Panc1 (cell line): ENCODE results near the gene SYNCRIP. TPM values are rescaled to one million over a fixed set of nuclear protein-coding genes. Genes with fewer than 3 reads are reported as not detected.

Experiments used
- ATAC-seq: fragments of 200-7000 bp; cut with Tn5 transposase; 2 replicates; pipeline ENCODE4 v1.9.1; 2020; ENCODE audit warnings: mild to moderate bottlenecking, moderate library complexity
- BruUV-seq: library from RNA; stranded (reverse); fragments of 400-500 nt; replicated peaks from 2 replicates; lab custom pipeline; 2021; lab: Mats Ljungman, UMichigan
- CTCF ChIA-PET: fragments of 300-600 bp; sonication (Branson Sonifier 250); formaldehyde crosslinking; loops from one replicate; lab custom pipeline; 2022; ENCODE audit warnings: antibody characterized with exemption; lab: Charles Lee
- POLR2A ChIA-PET: fragments of 300-600 bp; sonication (Branson Sonifier 250); formaldehyde crosslinking; loops from one replicate; lab custom pipeline; 2022; ENCODE audit warnings: antibody characterized with exemption; lab: Charles Lee
- DNase-seq: peaks from one replicate; pipeline ENCODE4 v3.0.0-alpha.2; 2010; ENCODE audit warnings: low read depth, low spot score
- H3K27ac ChIP-seq: 2 replicates; pipeline ENCODE4 v1.5.1; 2011; ENCODE audit warnings: mild to moderate bottlenecking, low read length, inconsistent platforms
- H3K27me3 ChIP-seq: fragments of 200-500 bp; sonication (Bioruptor generic); 2 replicates; pipeline ENCODE4 v1.6.0; 2014; ENCODE audit warnings: low read length, inconsistent platforms; ENCODE audit not compliant: control insufficient read depth, insufficient read depth
- H3K36me3 ChIP-seq: fragments of 200-500 bp; sonication (Bioruptor generic); 2 replicates; pipeline ENCODE4 v1.5.1; 2014; ENCODE audit warnings: inconsistent platforms, mild to moderate bottlenecking, low read length, moderate library complexity; ENCODE audit not compliant: control insufficient read depth, insufficient read depth
- H3K4me1 ChIP-seq: 2 replicates; pipeline ENCODE4 v1.5.1; 2011; ENCODE audit warnings: inconsistent platforms, mild to moderate bottlenecking, low read length, moderate library complexity; ENCODE audit not compliant: control insufficient read depth, insufficient read depth
- H3K4me3 ChIP-seq, 2 experiments: 2 replicates each; pipeline ENCODE4 v1.5.1; 2011 to 2012; ENCODE audit warnings: low read depth in 2 of 2, low read length in 2 of 2, mild to moderate bottlenecking in 2 of 2, inconsistent platforms in 1 of 2, moderate library complexity in 1 of 2
- H3K9me3 ChIP-seq: fragments of 200-500 bp; sonication (Bioruptor generic); 2 replicates; pipeline ENCODE4 v1.5.1; 2014; ENCODE audit warnings: low read depth, mild to moderate bottlenecking, inconsistent platforms, low read length, moderate library complexity; ENCODE audit not compliant: control insufficient read depth, insufficient read depth
- POLR2AphosphoS5 ChIP-seq: IDR thresholded peaks from 2 replicates; pipeline ENCODE4 v1.6.1; 2012; ENCODE audit warnings: mild to moderate bottlenecking, low read depth, low read length, moderate library complexity
- SIN3A ChIP-seq: IDR thresholded peaks from 2 replicates; pipeline ENCODE4 v1.6.1; 2012; ENCODE audit warnings: low read depth, mild to moderate bottlenecking, low read length, moderate library complexity, borderline replicate concordance; ENCODE audit not compliant: insufficient read depth
- TCF7L2 ChIP-seq: IDR thresholded peaks from 2 replicates; pipeline ENCODE4 v1.6.1; 2011; ENCODE audit warnings: mild to moderate bottlenecking, low read depth, low read length, inconsistent platforms
- in situ Hi-C: cut with HindIII; loops from 2 replicates; pipeline ENCODE4 v1.10.0; 2016; ENCODE audit warnings: low sequenced_read_pairs, low pct_unique_long_range_greater_than_20kb
- intact Hi-C: fragments of 100-400 bp; cut with micrococcal nuclease; formaldehyde crosslinking; loops from one replicate; pipeline ENCODE4 v1.10.0; 2022; ENCODE audit not compliant: unreplicated experiment
- total RNA-seq: library from RNA; stranded (reverse); gene quantifications from one replicate; pipeline ENCODE4 v1.2.1, GENCODE V29; 2021; ENCODE audit not compliant: unreplicated experiment
- TF ChIP-seq, protein P1 (sequence below), 2 experiments: IDR thresholded peaks; 2 replicates each; pipeline ENCODE4 v1.6.1; 2011 to 2012; ENCODE audit warnings: low read depth in 2 of 2, control low read depth in 1 of 2, low read length in 1 of 2, mild to moderate bottlenecking in 1 of 2, moderate library complexity in 1 of 2; ENCODE audit not compliant: insufficient read depth in 1 of 2
- TF ChIP-seq, protein P2 (sequence below): fragments of 450-650 bp; IDR thresholded peaks from 2 replicates; pipeline ENCODE4 v1.5.1; 2017; ENCODE audit warnings: mild to moderate bottlenecking

Gene SYNCRIP
- total RNA-seq, 1 experiment from 2014 or later = 141 TPM

DNA sequence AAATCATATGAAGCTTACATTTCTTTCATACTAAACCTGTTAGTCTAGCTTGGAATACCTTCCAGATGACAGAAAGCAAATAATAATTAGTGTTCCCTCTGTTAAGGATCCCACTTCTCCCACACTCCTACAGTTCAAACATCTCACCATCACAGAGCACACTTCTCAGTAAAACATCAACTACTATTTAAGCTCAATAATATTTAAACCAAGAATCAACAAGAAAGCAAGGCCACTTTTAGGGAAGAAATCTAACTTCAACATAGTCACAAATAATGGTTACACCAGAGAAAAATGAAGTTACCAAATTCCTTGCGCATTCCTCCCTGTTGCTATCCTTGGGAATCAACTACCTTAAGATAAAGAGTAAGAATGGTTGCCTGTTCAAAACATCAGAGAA, 50.7 kb downstream of the SYNCRIP start:
- no peaks in the 10 kb centered on the region for H3K27me3 ChIP-seq
- TF ChIP-seq, protein P1, sequence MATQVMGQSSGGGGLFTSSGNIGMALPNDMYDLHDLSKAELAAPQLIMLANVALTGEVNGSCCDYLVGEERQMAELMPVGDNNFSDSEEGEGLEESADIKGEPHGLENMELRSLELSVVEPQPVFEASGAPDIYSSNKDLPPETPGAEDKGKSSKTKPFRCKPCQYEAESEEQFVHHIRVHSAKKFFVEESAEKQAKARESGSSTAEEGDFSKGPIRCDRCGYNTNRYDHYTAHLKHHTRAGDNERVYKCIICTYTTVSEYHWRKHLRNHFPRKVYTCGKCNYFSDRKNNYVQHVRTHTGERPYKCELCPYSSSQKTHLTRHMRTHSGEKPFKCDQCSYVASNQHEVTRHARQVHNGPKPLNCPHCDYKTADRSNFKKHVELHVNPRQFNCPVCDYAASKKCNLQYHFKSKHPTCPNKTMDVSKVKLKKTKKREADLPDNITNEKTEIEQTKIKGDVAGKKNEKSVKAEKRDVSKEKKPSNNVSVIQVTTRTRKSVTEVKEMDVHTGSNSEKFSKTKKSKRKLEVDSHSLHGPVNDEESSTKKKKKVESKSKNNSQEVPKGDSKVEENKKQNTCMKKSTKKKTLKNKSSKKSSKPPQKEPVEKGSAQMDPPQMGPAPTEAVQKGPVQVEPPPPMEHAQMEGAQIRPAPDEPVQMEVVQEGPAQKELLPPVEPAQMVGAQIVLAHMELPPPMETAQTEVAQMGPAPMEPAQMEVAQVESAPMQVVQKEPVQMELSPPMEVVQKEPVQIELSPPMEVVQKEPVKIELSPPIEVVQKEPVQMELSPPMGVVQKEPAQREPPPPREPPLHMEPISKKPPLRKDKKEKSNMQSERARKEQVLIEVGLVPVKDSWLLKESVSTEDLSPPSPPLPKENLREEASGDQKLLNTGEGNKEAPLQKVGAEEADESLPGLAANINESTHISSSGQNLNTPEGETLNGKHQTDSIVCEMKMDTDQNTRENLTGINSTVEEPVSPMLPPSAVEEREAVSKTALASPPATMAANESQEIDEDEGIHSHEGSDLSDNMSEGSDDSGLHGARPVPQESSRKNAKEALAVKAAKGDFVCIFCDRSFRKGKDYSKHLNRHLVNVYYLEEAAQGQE (IDR thresholded peaks at IDR 0.05; ENCODE audit: insufficient read depth in 1 of 2, low read depth in 2 of 2, low read length in 1 of 2) = no peak
- TF ChIP-seq, protein P2, sequence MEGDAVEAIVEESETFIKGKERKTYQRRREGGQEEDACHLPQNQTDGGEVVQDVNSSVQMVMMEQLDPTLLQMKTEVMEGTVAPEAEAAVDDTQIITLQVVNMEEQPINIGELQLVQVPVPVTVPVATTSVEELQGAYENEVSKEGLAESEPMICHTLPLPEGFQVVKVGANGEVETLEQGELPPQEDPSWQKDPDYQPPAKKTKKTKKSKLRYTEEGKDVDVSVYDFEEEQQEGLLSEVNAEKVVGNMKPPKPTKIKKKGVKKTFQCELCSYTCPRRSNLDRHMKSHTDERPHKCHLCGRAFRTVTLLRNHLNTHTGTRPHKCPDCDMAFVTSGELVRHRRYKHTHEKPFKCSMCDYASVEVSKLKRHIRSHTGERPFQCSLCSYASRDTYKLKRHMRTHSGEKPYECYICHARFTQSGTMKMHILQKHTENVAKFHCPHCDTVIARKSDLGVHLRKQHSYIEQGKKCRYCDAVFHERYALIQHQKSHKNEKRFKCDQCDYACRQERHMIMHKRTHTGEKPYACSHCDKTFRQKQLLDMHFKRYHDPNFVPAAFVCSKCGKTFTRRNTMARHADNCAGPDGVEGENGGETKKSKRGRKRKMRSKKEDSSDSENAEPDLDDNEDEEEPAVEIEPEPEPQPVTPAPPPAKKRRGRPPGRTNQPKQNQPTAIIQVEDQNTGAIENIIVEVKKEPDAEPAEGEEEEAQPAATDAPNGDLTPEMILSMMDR = no peak
- no peak for TF ChIP-seq SIN3A
- TF ChIP-seq TCF7L2 = no peak
- H3K4me1 ChIP-seq = peaks cover 33% of the 10 kb centered on the region; the same call in 1 of the 2 replicates
- no peaks in the 10 kb centered on the region; the same call in 1 of the 2 replicates for H3K36me3 ChIP-seq
- DNase-seq (no peak), ATAC-seq (no peak)
- no peaks in the 10 kb centered on the region for H3K9me3 ChIP-seq
- H3K27ac ChIP-seq = peak overlapping the region; percentile 97
- ChIA-PET CTCF (no interaction called here), POLR2A (no interaction called here)
- intact Hi-C loops = no loop called here
- H3K4me3 ChIP-seq = peak overlapping the region; percentile 90 to 97
- in situ Hi-C loops = no loop called here
- no TSS peak for BruUV-seq

DNA sequence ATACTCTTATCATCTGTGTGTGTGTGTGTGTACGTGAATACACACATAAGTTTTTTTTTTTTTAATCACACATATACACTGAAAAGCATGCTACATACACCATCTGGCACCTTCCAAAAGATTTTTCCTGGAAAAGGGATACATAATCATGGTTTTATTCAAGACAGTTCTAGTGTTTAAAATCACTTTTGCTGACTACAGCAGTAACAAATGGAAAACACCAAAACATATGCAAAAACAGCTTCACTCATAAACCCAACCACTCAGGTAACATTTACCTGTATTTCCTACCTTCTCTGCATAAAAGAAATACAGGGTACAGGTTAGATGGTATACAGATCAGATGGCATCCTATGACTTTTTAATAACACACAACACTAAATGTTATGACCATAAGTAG, 51.5 kb downstream of the SYNCRIP start:
- ChIA-PET POLR2A (no interaction called here), CTCF (no interaction called here)
- Histone ChIP-seq H3K4me3 (peak overlapping the region in 1 of 2 experiments; percentile 97; a peak in 1 of 4 replicates), H3K4me1 (peaks cover 27% of the 10 kb centered on the region; the same call in 1 of the 2 replicates), H3K36me3 (no peaks in the 10 kb centered on the region; the same call in 1 of the 2 replicates), H3K27me3 (no peaks in the 10 kb centered on the region), H3K9me3 (0 out of 2 replicates have a peak, but pooled peaks cover 2% of the 10 kb centered on the region), H3K27ac (peak overlapping the region; percentile 13; the same call in 1 of the 2 replicates)
- DNase-seq (no peak), ATAC-seq (no peak)
- in situ Hi-C loops (no loop called here), intact Hi-C loops (no loop called here)
- no peak for TF ChIP-seq TCF7L2
- TF ChIP-seq, protein P2 = no peak
- no peak for TF ChIP-seq SIN3A
- TF ChIP-seq, protein P1 (IDR thresholded peaks at IDR 0.05; ENCODE audit: insufficient read depth in 1 of 2, low read depth in 2 of 2, low read length in 1 of 2) = no peak
- TF ChIP-seq POLR2AphosphoS5 = no peak
- BruUV-seq = no TSS peak
